Thyroid gland (tissue), 4 donors: Measurements from ENCODE around the gene CCL2. TPM values are rescaled to one million over a fixed set of nuclear protein-coding genes. Genes with fewer than 3 reads are reported as not detected.

Source experiments
- DNase-seq, 2 donors: peaks; one replicate each; pipeline ENCODE4 v3.0.0-alpha.2; 2019
- H3K27ac ChIP-seq, 3 donors: fragments of 200-600 bp; sonication (generic); 1 replicate in 2 of 3; 2 replicates in 1 of 3; pipeline ENCODE4 v1.5.1; 2016 to 2019; ENCODE audit warnings: mild to moderate bottlenecking in 1 of 3, moderate library complexity in 1 of 3
- H3K27me3 ChIP-seq: fragments of 200-600 bp; sonication (generic); one replicate; pipeline ENCODE4 v1.5.1; 2019
- H3K36me3 ChIP-seq, 2 donors: fragments of 200-600 bp; sonication (generic); one replicate each; pipeline ENCODE4 v1.5.1; 2016 to 2019
- H3K4me1 ChIP-seq, 2 donors: fragments of 200-600 bp; sonication (generic); one replicate each; pipeline ENCODE4 v1.5.1; 2017 to 2019
- H3K4me3 ChIP-seq, 3 donors: fragments of 200-600 bp; sonication (generic); replicated peaks in 1 of 3; 1 replicate in 2 of 3; 2 replicates in 1 of 3; pipeline ENCODE4 v1.5.1; 2016; ENCODE audit warnings: mild to moderate bottlenecking in 1 of 3
- H3K9me3 ChIP-seq: fragments of 200-600 bp; sonication (generic); one replicate; pipeline ENCODE4 v1.5.1; 2017
- POLR2A ChIP-seq, 2 donors: fragments of 450-650 bp; IDR thresholded peaks; one replicate each; pipeline ENCODE4 v1.6.1; 2017; ENCODE audit warnings: antibody characterized with exemption in 2 of 2, mild to moderate bottlenecking in 2 of 2, moderate library complexity in 1 of 2
- WGBS, 2 donors: methylation state at CpG; one replicate each; pipeline ENCODE4 v1.1.5; 2017; 5-methylcytosine and 5-hydroxymethylcytosine counted together
- intact Hi-C: fragments of 100-400 bp; cut with DNase I; formaldehyde crosslinking; loops from one replicate; pipeline ENCODE4 v1.15.1; 2023
- total RNA-seq, 4 donors: library from RNA; depleted of rRNA; stranded (reverse); fragments of >200 nt; gene quantifications; one replicate each; pipeline ENCODE4 v1.2.3, GENCODE V29; 2016
- TF ChIP-seq, protein P1 (sequence below), 6 experiments: fragments of 200-600 bp in 3 of 6; fragments of 450-650 bp in 3 of 6; sonication (generic) in 3 of 6; IDR thresholded peaks; one replicate each; pipeline ENCODE4 v1.5.1; 2016 to 2019; ENCODE audit warnings: antibody characterized with exemption in 6 of 6, mild to moderate bottlenecking in 2 of 6, inconsistent platforms in 1 of 6, moderate library complexity in 1 of 6

The CCL2 gene
- total RNA-seq, 4 donors from 2014 or later: 11.7 to 39.4 (median 23.6) TPM

GRCh38 chr17:34299027-34299426 is 43.9 kb downstream of the CCL2 start:
- no peaks in the 10 kb centered on the region for H3K27me3 ChIP-seq
- no peak overlapping the region for H3K4me3 ChIP-seq
- no peaks in the 10 kb centered on the region for H3K36me3 ChIP-seq
- intact Hi-C loops: no loop called here
- H3K9me3 ChIP-seq: no peaks in the 10 kb centered on the region
- DNase-seq: no peak
- no peak overlapping the region for H3K27ac ChIP-seq
- 94 to 97% methylated on average over 2 of the region's 2 CpGs for WGBS, 2 donors
- no peak for TF ChIP-seq POLR2A (IDR thresholded peaks at IDR 0.05)
- TF ChIP-seq, protein P1, sequence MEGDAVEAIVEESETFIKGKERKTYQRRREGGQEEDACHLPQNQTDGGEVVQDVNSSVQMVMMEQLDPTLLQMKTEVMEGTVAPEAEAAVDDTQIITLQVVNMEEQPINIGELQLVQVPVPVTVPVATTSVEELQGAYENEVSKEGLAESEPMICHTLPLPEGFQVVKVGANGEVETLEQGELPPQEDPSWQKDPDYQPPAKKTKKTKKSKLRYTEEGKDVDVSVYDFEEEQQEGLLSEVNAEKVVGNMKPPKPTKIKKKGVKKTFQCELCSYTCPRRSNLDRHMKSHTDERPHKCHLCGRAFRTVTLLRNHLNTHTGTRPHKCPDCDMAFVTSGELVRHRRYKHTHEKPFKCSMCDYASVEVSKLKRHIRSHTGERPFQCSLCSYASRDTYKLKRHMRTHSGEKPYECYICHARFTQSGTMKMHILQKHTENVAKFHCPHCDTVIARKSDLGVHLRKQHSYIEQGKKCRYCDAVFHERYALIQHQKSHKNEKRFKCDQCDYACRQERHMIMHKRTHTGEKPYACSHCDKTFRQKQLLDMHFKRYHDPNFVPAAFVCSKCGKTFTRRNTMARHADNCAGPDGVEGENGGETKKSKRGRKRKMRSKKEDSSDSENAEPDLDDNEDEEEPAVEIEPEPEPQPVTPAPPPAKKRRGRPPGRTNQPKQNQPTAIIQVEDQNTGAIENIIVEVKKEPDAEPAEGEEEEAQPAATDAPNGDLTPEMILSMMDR (IDR thresholded peaks at IDR 0.05): no peak
- H3K4me1 ChIP-seq: no peaks in the 10 kb centered on the region

- DNase-seq: no peak
- TF ChIP-seq, protein P1 (IDR thresholded peaks at IDR 0.05): no peak
- Histone ChIP-seq H3K9me3 (no peaks in the 10 kb centered on the region), H3K27ac (no peak overlapping the region), H3K27me3 (no peaks in the 10 kb centered on the region), H3K4me3 (no peak overlapping the region), H3K36me3 (no peaks in the 10 kb centered on the region), H3K4me1 (no peaks in the 10 kb centered on the region)
- WGBS, 2 donors: 85 to 95% methylated on average over 3 of the region's 3 CpGs
- intact Hi-C loops: no loop called here
Observed at GRCh38 chr17:34299956-34300577, 45.0 kb downstream of the CCL2 start.

GRCh38 chr17:34300652-34301370 is 45.7 kb downstream of the CCL2 start:
- H3K27me3 ChIP-seq: no peaks in the 10 kb centered on the region
- DNase-seq: no peak
- no peaks in the 10 kb centered on the region for H3K36me3 ChIP-seq
- H3K9me3 ChIP-seq: no peaks in the 10 kb centered on the region
- no peak overlapping the region for H3K4me3 ChIP-seq
- 82 to 87% methylated on average over 3 of the region's 3 CpGs for WGBS, 2 donors
- TF ChIP-seq POLR2A (IDR thresholded peaks at IDR 0.05): no peak
- TF ChIP-seq, protein P1 (IDR thresholded peaks at IDR 0.05): no peak
- intact Hi-C loops: no loop called here
- H3K27ac ChIP-seq: no peak overlapping the region
- no peaks in the 10 kb centered on the region for H3K4me1 ChIP-seq

- H3K4me3 ChIP-seq: no peak overlapping the region
- 84 to 97% methylated on average over 2 of the region's 2 CpGs for WGBS, 2 donors
- TF ChIP-seq POLR2A (IDR thresholded peaks at IDR 0.05): no peak
- TF ChIP-seq, protein P1 (IDR thresholded peaks at IDR 0.05): no peak
- H3K27me3 ChIP-seq: no peaks in the 10 kb centered on the region
- no peaks in the 10 kb centered on the region for H3K4me1 ChIP-seq
- no peaks in the 10 kb centered on the region for H3K9me3 ChIP-seq
- intact Hi-C loops: loop anchor here (2.0 kb wide), 1 partner anchor 97 kb away; no protein-coding TSS in a partner anchor
- no peak for DNase-seq
- no peak overlapping the region for H3K27ac ChIP-seq
- H3K36me3 ChIP-seq: no peaks in the 10 kb centered on the region
Observed at GRCh38 chr17:34301986-34302385, 46.9 kb downstream of the CCL2 start.

DNA sequence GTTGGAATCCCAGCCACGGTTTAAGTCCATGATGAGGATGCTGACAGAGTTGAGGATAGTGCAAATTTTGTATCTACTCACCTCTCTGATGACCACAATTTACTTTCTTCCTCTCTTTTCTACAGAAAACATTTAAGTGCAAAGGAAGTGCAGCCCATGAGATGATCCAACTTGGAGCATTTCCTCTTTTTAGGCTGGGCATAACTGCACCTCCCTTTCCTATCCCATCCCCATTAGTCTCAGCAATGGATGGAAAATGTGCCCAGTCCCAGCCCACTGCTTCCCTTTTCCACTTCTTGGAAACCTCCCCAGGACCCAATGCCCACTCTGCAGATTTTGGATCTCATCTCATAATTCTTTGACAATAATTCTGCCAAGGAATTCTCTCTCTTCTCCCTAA is 47.6 kb downstream of the CCL2 start:
- intact Hi-C loops: loop anchor here (2.0 kb wide), 1 partner anchor 98 kb away; no protein-coding TSS in a partner anchor
- Histone ChIP-seq H3K4me1 (no peaks in the 10 kb centered on the region), H3K9me3 (no peaks in the 10 kb centered on the region), H3K27ac (no peak overlapping the region), H3K36me3 (no peaks in the 10 kb centered on the region), H3K4me3 (no peak overlapping the region), H3K27me3 (no peaks in the 10 kb centered on the region)
- 93 to 100% methylated on average over 1 of the region's 1 CpG for WGBS, 2 donors
- no peak for DNase-seq
- TF ChIP-seq, protein P1 (IDR thresholded peaks at IDR 0.05): no peak
- no peak for TF ChIP-seq POLR2A (IDR thresholded peaks at IDR 0.05)
